ENCODE data around the gene TOP2B. TPM values are rescaled to one million over a fixed set of nuclear protein-coding genes. Genes with fewer than 3 reads are reported as not detected.
A peak's percentile ranks its signal among the peaks of the same experiment; 100 is the strongest.

TOP2B gene
- total and polyA plus RNA-seq, 9 of the 15 experiments (the other 6 are each of a cell fraction or from before 2014, with no cell fraction given): 45.3 to 186 (median 134) TPM

- no peak for TF ChIP-seq KLF1 (tag; IDR thresholded peaks at IDR 0.05)
- no peak for TF ChIP-seq GTF3C2 (IDR thresholded peaks at IDR 0.05; ENCODE audit: borderline replicate concordance, extremely low read depth, insufficient read length)
- no peak for TF ChIP-seq ELK1 (CRISPR knock-in tag; IDR thresholded peaks at IDR 0.05)
- peak; percentile 76 for TF ChIP-seq EP300 (IDR thresholded peaks at IDR 0.05; ENCODE audit: low read length)
- TF ChIP-seq KDM4B (IDR thresholded peaks at IDR 0.05; ENCODE audit: borderline replicate concordance in 2 of 2, low read depth in 1 of 2): no peak
- TF ChIP-seq ELF1 (tag; IDR thresholded peaks at IDR 0.05): no peak
- no peak for TF ChIP-seq ZNF586 (CRISPR knock-in tag; conservative IDR thresholded peaks at IDR 0.05)
- TF ChIP-seq CBFA2T2 (conservative IDR thresholded peaks at IDR 0.05): peak; percentile 58
- no peak for TF ChIP-seq HDAC6 (IDR thresholded peaks at IDR 0.05; ENCODE audit: low read depth, low read length)
- TF ChIP-seq NR1H2 (CRISPR knock-in tag; IDR thresholded peaks at IDR 0.05): no peak
- no peak for TF ChIP-seq IFI16 (CRISPR knock-in tag; IDR thresholded peaks at IDR 0.05)
- TF ChIP-seq HSF4 (CRISPR knock-in tag; IDR thresholded peaks at IDR 0.05; ENCODE audit: borderline replicate concordance): no peak
- TF ChIP-seq PHF20 (IDR thresholded peaks at IDR 0.05; ENCODE audit: partially characterized antibody): no peak
- TF ChIP-seq CHCHD3 (CRISPR knock-in tag; IDR thresholded peaks at IDR 0.05): no peak
- no peak for TF ChIP-seq ZNF444 (CRISPR knock-in tag; IDR thresholded peaks at IDR 0.05)
- no peak for TF ChIP-seq GABPB1 (CRISPR knock-in tag; IDR thresholded peaks at IDR 0.05)
- no peak for TF ChIP-seq KLF16 (IDR thresholded peaks at IDR 0.05)
- no peak for TF ChIP-seq RFX7 (CRISPR knock-in tag; IDR thresholded peaks at IDR 0.05)
- no peak for TF ChIP-seq CCAR2 (IDR thresholded peaks at IDR 0.05; ENCODE audit: low read depth, low read length)
- peak; percentile 92 for TF ChIP-seq MAFK (IDR thresholded peaks at IDR 0.05; ENCODE audit: low read length)
- TF ChIP-seq STAT5B (CRISPR knock-in tag; IDR thresholded peaks at IDR 0.05): no peak
- TF ChIP-seq THRA (IDR thresholded peaks at IDR 0.05): no peak
- no peak for TF ChIP-seq ZBTB1 (CRISPR knock-in tag; IDR thresholded peaks at IDR 0.05; ENCODE audit: borderline replicate concordance, low read depth)
- TF ChIP-seq GTF2A2 (tag; IDR thresholded peaks at IDR 0.05): no peak
- peak; percentile 93 for TF ChIP-seq ZNF316 (IDR thresholded peaks at IDR 0.05)
- no peak for TF ChIP-seq COPS2 (conservative IDR thresholded peaks at IDR 0.05)
- TF ChIP-seq MCM7 (IDR thresholded peaks at IDR 0.05): no peak
- TF ChIP-seq NR4A1 (CRISPR knock-in tag; IDR thresholded peaks at IDR 0.05): no peak
- TF ChIP-seq NR4A1 (tag; IDR thresholded peaks at IDR 0.05): no peak
Observed at GRCh38 chr3:25582242-25582641, 82.5 kb downstream of the TOP2B start (continued).
